Thyroid gland (tissue), 4 donors: ENCODE results near the gene MRRF. TPM values are rescaled to one million over a fixed set of nuclear protein-coding genes. Genes with fewer than 3 reads are reported as not detected.

ENCODE experiments used
- DNase-seq, 2 donors: peaks; one replicate each; pipeline ENCODE4 v3.0.0-alpha.2; 2019
- H3K27ac ChIP-seq, 3 donors: fragments of 200-600 bp; sonication (generic); 1 replicate in 2 of 3; 2 replicates in 1 of 3; pipeline ENCODE4 v1.5.1; 2016 to 2019; ENCODE audit warnings: mild to moderate bottlenecking in 1 of 3, moderate library complexity in 1 of 3
- H3K27me3 ChIP-seq: fragments of 200-600 bp; sonication (generic); one replicate; pipeline ENCODE4 v1.5.1; 2019
- H3K36me3 ChIP-seq, 2 donors: fragments of 200-600 bp; sonication (generic); one replicate each; pipeline ENCODE4 v1.5.1; 2016 to 2019
- H3K4me1 ChIP-seq, 2 donors: fragments of 200-600 bp; sonication (generic); one replicate each; pipeline ENCODE4 v1.5.1; 2017 to 2019
- H3K4me3 ChIP-seq, 3 donors: fragments of 200-600 bp; sonication (generic); replicated peaks in 1 of 3; 1 replicate in 2 of 3; 2 replicates in 1 of 3; pipeline ENCODE4 v1.5.1; 2016; ENCODE audit warnings: mild to moderate bottlenecking in 1 of 3
- H3K9me3 ChIP-seq: fragments of 200-600 bp; sonication (generic); one replicate; pipeline ENCODE4 v1.5.1; 2017
- POLR2A ChIP-seq, 2 donors: fragments of 450-650 bp; IDR thresholded peaks; one replicate each; pipeline ENCODE4 v1.6.1; 2017; ENCODE audit warnings: antibody characterized with exemption in 2 of 2, mild to moderate bottlenecking in 2 of 2, moderate library complexity in 1 of 2
- WGBS, 2 donors: methylation state at CpG; one replicate each; pipeline ENCODE4 v1.1.5; 2017; 5-methylcytosine and 5-hydroxymethylcytosine counted together
- intact Hi-C: fragments of 100-400 bp; cut with DNase I; formaldehyde crosslinking; loops from one replicate; pipeline ENCODE4 v1.15.1; 2023
- total RNA-seq, 4 donors: library from RNA; depleted of rRNA; stranded (reverse); fragments of >200 nt; gene quantifications; one replicate each; pipeline ENCODE4 v1.2.3, GENCODE V29; 2016
- TF ChIP-seq, protein P1 (sequence below), 6 experiments: fragments of 200-600 bp in 3 of 6; fragments of 450-650 bp in 3 of 6; sonication (generic) in 3 of 6; IDR thresholded peaks; one replicate each; pipeline ENCODE4 v1.5.1; 2016 to 2019; ENCODE audit warnings: antibody characterized with exemption in 6 of 6, mild to moderate bottlenecking in 2 of 6, inconsistent platforms in 1 of 6, moderate library complexity in 1 of 6

Gene MRRF
- total RNA-seq, 4 donors from 2014 or later, result 40.9 to 56.0 (median 52.0) TPM

DNA sequence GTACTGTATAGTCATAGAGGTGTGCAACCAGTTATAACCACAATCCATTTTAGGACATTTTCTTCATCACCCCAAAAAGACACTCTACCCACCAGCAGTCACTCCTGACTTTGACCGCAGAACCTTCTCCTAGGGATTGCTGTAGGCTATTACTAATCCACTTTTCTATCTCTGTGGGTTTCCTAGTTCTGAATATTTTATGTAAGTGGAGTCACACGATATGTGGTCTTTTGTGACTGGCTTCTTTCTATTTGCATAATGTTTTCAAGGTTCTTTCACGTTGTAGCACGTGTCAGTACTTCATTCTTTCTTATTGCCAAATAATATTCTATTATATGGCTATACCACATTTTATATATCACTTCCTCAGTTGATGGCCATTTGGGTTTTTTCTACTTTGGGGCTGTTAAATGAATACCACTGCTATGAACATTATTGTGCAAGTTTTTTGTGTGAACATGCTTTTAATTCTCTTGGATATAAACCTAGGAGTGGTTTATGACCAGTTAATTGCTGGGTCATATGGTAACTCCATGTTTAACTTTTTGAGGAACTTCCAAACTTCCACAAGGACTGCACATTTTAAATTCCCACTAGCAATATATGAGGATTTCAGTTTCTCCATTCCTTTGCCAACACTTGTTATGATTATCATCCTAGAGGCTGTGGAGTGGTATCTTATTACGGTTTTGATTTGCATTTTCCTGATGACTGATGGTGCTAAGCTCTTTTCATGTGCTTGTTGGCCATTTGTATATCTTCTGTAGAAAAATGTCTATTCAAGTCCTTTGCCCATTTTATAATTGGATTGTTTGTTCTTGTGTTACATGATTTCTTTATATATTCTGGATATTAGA is 37.8 kb downstream of the MRRF start:
- intact Hi-C loops, result no loop called here
- Histone ChIP-seq H3K27ac (no peak overlapping the region), H3K36me3 (peaks cover 0 to 3% of the 10 kb centered on the region in 2 donors), H3K27me3 (no peaks in the 10 kb centered on the region), H3K4me3 (no peak overlapping the region), H3K9me3 (no peaks in the 10 kb centered on the region), H3K4me1 (no peaks in the 10 kb centered on the region)
- TF ChIP-seq, protein P1, sequence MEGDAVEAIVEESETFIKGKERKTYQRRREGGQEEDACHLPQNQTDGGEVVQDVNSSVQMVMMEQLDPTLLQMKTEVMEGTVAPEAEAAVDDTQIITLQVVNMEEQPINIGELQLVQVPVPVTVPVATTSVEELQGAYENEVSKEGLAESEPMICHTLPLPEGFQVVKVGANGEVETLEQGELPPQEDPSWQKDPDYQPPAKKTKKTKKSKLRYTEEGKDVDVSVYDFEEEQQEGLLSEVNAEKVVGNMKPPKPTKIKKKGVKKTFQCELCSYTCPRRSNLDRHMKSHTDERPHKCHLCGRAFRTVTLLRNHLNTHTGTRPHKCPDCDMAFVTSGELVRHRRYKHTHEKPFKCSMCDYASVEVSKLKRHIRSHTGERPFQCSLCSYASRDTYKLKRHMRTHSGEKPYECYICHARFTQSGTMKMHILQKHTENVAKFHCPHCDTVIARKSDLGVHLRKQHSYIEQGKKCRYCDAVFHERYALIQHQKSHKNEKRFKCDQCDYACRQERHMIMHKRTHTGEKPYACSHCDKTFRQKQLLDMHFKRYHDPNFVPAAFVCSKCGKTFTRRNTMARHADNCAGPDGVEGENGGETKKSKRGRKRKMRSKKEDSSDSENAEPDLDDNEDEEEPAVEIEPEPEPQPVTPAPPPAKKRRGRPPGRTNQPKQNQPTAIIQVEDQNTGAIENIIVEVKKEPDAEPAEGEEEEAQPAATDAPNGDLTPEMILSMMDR (IDR thresholded peaks at IDR 0.05), result no peak
- TF ChIP-seq POLR2A (IDR thresholded peaks at IDR 0.05), result no peak
- no peak for DNase-seq
- WGBS, 2 donors, result 92 to 93% methylated on average over 5 of the region's 5 CpGs

GRCh38 chr9:122307061-122307460 is 42.4 kb downstream of the MRRF start:
- DNase-seq, result peak in 1 of 2 donors; percentile 15
- Histone ChIP-seq H3K27me3 (no peaks in the 10 kb centered on the region), H3K4me3 (no peak overlapping the region), H3K4me1 (peaks cover 10 to 14% of the 10 kb centered on the region in 2 donors), H3K27ac (peak overlapping the region in 2 of 3 donors; percentile 41 to 43), H3K36me3 (peaks cover 0 to 3% of the 10 kb centered on the region in 2 donors), H3K9me3 (no peaks in the 10 kb centered on the region)
- intact Hi-C loops, result no loop called here
- TF ChIP-seq, protein P1 (IDR thresholded peaks at IDR 0.05), result no peak
- no peak for TF ChIP-seq POLR2A (IDR thresholded peaks at IDR 0.05)
- WGBS, 2 donors, result 68 to 75% methylated on average over 5 of the region's 5 CpGs

DNA sequence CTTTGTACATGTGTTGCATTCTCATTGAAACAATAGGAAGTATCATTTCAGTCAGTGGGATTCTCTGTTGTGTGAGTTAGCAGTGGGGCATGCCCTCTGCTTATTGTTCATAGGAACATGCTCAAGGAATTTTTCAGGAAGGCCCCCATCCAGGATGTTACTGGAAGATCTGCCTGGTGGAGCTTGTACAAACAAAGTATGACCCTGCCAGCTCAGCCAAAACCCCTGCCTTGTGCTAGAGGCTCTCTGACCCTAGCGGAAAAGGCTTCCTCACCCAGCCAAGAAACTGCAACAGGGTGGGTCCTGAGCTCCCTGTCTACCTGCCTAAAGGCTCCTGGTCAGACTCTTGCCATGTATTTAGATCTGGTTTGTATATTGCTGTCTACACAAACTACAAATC is 43.2 kb downstream of the MRRF start:
- H3K27me3 ChIP-seq, result no peaks in the 10 kb centered on the region
- 82 to 91% methylated on average over 1 of the region's 1 CpG for WGBS, 2 donors
- intact Hi-C loops, result no loop called here
- peak overlapping the region in 2 of 3 donors; percentile 41 to 43 for H3K27ac ChIP-seq
- H3K4me1 ChIP-seq, result peaks cover 10 to 14% of the 10 kb centered on the region in 2 donors
- no peaks in the 10 kb centered on the region for H3K9me3 ChIP-seq
- peak; percentile 15 to 16 for DNase-seq
- H3K36me3 ChIP-seq, result no peaks in the 10 kb centered on the region
- no peak overlapping the region for H3K4me3 ChIP-seq
- no peak for TF ChIP-seq POLR2A (IDR thresholded peaks at IDR 0.05)
- TF ChIP-seq, protein P1 (IDR thresholded peaks at IDR 0.05), result no peak

DNA sequence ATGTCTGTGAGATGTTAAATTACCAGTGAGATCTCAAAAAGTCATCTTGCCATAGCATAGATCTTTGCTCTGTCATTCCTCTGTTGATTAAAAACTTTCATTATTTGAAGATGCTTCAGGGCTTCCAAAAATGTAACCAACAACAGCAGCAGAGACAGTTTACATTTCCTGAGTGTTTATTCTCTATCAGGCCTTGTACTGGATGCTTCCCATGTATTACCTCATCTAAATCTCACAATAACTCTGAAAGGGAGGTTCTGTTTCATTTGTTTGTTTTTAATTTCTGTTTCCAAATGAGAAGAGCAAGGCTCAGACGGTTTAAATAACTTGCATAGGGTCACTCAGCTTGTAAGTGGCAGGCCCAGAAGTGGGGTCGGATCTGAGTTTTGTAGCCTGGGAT is 45.2 kb downstream of the MRRF start:
- 73 to 90% methylated on average over 2 of the region's 2 CpGs for WGBS, 2 donors

More for the DNA sequence above, 45.2 kb downstream of the MRRF start:
- no peak for TF ChIP-seq POLR2A (IDR thresholded peaks at IDR 0.05)
- TF ChIP-seq, protein P1 (IDR thresholded peaks at IDR 0.05), result no peak
- intact Hi-C loops, result no loop called here
- Histone ChIP-seq H3K27ac (no peak overlapping the region), H3K9me3 (no peaks in the 10 kb centered on the region), H3K4me3 (no peak overlapping the region), H3K4me1 (peaks cover 10 to 14% of the 10 kb centered on the region in 2 donors), H3K36me3 (peaks cover 4 to 17% of the 10 kb centered on the region in 2 donors), H3K27me3 (no peaks in the 10 kb centered on the region)
- no peak for DNase-seq
